Caco-2 (cell line): Measurements from ENCODE around the gene RECK. TPM values are rescaled to one million over a fixed set of nuclear protein-coding genes. Genes with fewer than 3 reads are reported as not detected.

Experiments used
- BruUV-seq: library from RNA; stranded (reverse); fragments of 400-500 nt; replicated peaks from 2 replicates; lab custom pipeline; 2021; lab: Mats Ljungman, UMichigan
- CTCF ChIA-PET: fragments of 300-600 bp; sonication (Branson Sonifier 250); formaldehyde crosslinking; loops from one replicate; lab custom pipeline; 2022; ENCODE audit warnings: antibody characterized with exemption; lab: Charles Lee
- POLR2A ChIA-PET: fragments of 300-600 bp; sonication (Branson Sonifier 250); formaldehyde crosslinking; loops from one replicate; lab custom pipeline; 2022; ENCODE audit warnings: antibody characterized with exemption; lab: Charles Lee
- DNase-seq, 2 experiments: peaks; one replicate each; pipeline versions ENCODE4 v3.0.0 to v3.0.0-alpha.2; 2020 to 2022
- H3K27me3 ChIP-seq: replicated peaks from 2 replicates; pipeline ENCODE4 v1.6.0; 2011; ENCODE audit warnings: low read length; ENCODE audit not compliant: control insufficient read depth, insufficient read depth
- H3K36me3 ChIP-seq: 2 replicates; pipeline ENCODE4 v1.5.1; 2011; ENCODE audit warnings: low read length; ENCODE audit not compliant: control insufficient read depth, insufficient read depth
- H3K4me1 ChIP-seq: fragments of 250-450 bp; sonication (Bioruptor Pico); 2 replicates; pipeline ENCODE4 v1.5.1; 2020; ENCODE audit warnings: mild to moderate bottlenecking
- H3K4me3 ChIP-seq: 2 replicates; pipeline ENCODE4 v1.5.1; 2011; ENCODE audit warnings: low read depth, mild to moderate bottlenecking, control low read depth, low read length
- H3K9me3 ChIP-seq: fragments of 250-450 bp; sonication (Bioruptor Pico); 2 replicates; pipeline ENCODE4 v1.5.1; 2020; ENCODE audit warnings: mild to moderate bottlenecking, moderate library complexity
- H3K27ac Mint-ChIP-seq: one replicate; pipeline ENCODE4 v1.8.0; 2022; ENCODE audit warnings: mixed read lengths; ENCODE audit not compliant: unreplicated experiment
- H3K27me3 Mint-ChIP-seq: one replicate; pipeline ENCODE4 v1.8.0; 2022; ENCODE audit warnings: mixed read lengths; ENCODE audit not compliant: insufficient read depth, unreplicated experiment
- H3K36me3 Mint-ChIP-seq: one replicate; pipeline ENCODE4 v1.8.0; 2022; ENCODE audit warnings: mild to moderate bottlenecking, mixed read lengths; ENCODE audit not compliant: insufficient read depth, unreplicated experiment
- H3K4me1 Mint-ChIP-seq: one replicate; pipeline ENCODE4 v1.8.0; 2022; ENCODE audit warnings: low read depth, mixed read lengths; ENCODE audit not compliant: unreplicated experiment
- H3K4me3 Mint-ChIP-seq: one replicate; pipeline ENCODE4 v1.8.0; 2022; ENCODE audit warnings: mild to moderate bottlenecking, moderate library complexity, mixed read lengths; ENCODE audit not compliant: unreplicated experiment
- H3K9me3 Mint-ChIP-seq: one replicate; pipeline ENCODE4 v1.8.0; 2022; ENCODE audit warnings: mixed read lengths; ENCODE audit not compliant: unreplicated experiment
- intact Hi-C: fragments of 100-400 bp; cut with micrococcal nuclease; formaldehyde crosslinking; loops from one replicate; pipeline ENCODE4 v1.10.0; 2022; ENCODE audit not compliant: unreplicated experiment
- total RNA-seq: library from RNA; stranded (reverse); gene quantifications from 2 replicates; pipeline ENCODE4 v1.2.3, GENCODE V29; 2022
- TF ChIP-seq, protein P1 (sequence below), 2 experiments: fragments of 200-600 bp in 1 of 2; IDR thresholded peaks; 1 replicate in 1 of 2; 2 replicates in 1 of 2; pipeline versions ENCODE4 v1.5.1 to v1.8.0; 2011 to 2022; ENCODE audit warnings: antibody characterized with exemption in 1 of 2, control low read depth in 1 of 2, inconsistent platforms in 1 of 2, low read depth in 1 of 2, low read length in 1 of 2, mild to moderate bottlenecking in 1 of 2, moderate library complexity in 1 of 2; ENCODE audit not compliant: insufficient read depth in 1 of 2, severe bottlenecking in 1 of 2, unreplicated experiment in 1 of 2

The RECK gene
- total RNA-seq, 1 experiment from 2014 or later: 1.8 TPM

DNA sequence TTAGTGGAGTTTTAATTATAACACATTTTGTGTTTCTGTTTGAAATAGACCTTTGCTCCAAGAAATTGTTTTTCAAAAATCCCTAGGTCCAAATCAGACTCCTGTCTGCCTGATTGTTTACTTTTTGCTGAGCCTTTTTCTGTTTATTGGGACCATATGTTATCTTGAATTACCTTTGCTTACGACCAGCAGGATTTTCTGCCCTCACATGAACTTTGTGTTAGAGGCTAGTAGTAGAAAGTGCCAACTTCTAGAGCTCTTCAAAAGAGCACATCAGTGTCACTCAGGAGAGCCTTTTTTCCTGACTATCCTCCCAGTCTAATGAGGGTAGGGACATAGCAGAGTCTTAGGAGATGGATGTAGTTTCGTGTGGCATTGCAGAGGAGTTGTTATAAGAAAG is 10.2 kb downstream of the RECK start:
- POLR2A ChIA-PET: interaction anchor here (0.5 kb wide), 1 partner anchor 1999 kb away, joined by 13 read pairs; the partner anchor contains the start of gene UBAP2
- no peak overlapping the region for H3K4me3 ChIP-seq
- no peak overlapping the region for H3K27ac Mint-ChIP-seq
- intact Hi-C loops: no loop called here
- no TSS peak for BruUV-seq
- TF ChIP-seq, protein P1, sequence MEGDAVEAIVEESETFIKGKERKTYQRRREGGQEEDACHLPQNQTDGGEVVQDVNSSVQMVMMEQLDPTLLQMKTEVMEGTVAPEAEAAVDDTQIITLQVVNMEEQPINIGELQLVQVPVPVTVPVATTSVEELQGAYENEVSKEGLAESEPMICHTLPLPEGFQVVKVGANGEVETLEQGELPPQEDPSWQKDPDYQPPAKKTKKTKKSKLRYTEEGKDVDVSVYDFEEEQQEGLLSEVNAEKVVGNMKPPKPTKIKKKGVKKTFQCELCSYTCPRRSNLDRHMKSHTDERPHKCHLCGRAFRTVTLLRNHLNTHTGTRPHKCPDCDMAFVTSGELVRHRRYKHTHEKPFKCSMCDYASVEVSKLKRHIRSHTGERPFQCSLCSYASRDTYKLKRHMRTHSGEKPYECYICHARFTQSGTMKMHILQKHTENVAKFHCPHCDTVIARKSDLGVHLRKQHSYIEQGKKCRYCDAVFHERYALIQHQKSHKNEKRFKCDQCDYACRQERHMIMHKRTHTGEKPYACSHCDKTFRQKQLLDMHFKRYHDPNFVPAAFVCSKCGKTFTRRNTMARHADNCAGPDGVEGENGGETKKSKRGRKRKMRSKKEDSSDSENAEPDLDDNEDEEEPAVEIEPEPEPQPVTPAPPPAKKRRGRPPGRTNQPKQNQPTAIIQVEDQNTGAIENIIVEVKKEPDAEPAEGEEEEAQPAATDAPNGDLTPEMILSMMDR (IDR thresholded peaks at IDR 0.05; ENCODE audit: insufficient read depth in 1 of 2, low read depth in 1 of 2, low read length in 1 of 2, severe bottlenecking in 1 of 2, unreplicated experiment in 1 of 2): no peak
- no peaks in the 10 kb centered on the region for H3K36me3 Mint-ChIP-seq
- H3K9me3 ChIP-seq: no peaks in the 10 kb centered on the region
- no peaks in the 10 kb centered on the region for H3K9me3 Mint-ChIP-seq
- no peak overlapping the region for H3K4me3 Mint-ChIP-seq
- H3K27me3 ChIP-seq: no peaks in the 10 kb centered on the region
- H3K36me3 ChIP-seq: no peaks in the 10 kb centered on the region
- CTCF ChIA-PET: no interaction called here
- H3K27me3 Mint-ChIP-seq: no peaks in the 10 kb centered on the region
- H3K4me1 ChIP-seq: no peaks in the 10 kb centered on the region
- DNase-seq: no peak
- no peaks in the 10 kb centered on the region for H3K4me1 Mint-ChIP-seq

DNA sequence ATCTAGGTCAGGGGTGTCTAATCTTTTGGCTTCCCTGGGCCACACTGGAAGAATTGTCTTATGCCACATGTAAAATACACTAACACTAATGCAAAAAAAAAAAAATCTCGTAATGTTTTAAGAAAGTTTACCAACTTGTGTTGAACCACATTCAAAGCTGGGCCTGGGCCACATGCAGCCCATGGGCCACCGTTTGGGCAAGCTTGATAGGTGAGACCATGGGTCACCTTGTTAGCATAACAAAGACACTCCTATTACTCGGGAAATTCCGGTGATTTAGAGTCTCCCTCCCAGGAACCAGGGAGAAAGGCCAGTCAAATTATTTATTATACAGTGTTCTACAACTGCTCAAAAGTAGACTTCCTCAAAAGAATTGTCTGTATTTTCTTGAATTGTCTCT is 12.7 kb downstream of the RECK start:
- ChIA-PET CTCF (no interaction called here), POLR2A (no interaction called here)
- no TSS peak for BruUV-seq
- intact Hi-C loops: no loop called here
- TF ChIP-seq, protein P1 (IDR thresholded peaks at IDR 0.05; ENCODE audit: insufficient read depth in 1 of 2, low read depth in 1 of 2, low read length in 1 of 2, severe bottlenecking in 1 of 2, unreplicated experiment in 1 of 2): no peak
- no peaks in the 10 kb centered on the region for H3K36me3 Mint-ChIP-seq
- Histone ChIP-seq H3K27me3 (no peaks in the 10 kb centered on the region), H3K9me3 (no peaks in the 10 kb centered on the region), H3K4me1 (no peaks in the 10 kb centered on the region), H3K4me3 (no peak overlapping the region), H3K36me3 (no peaks in the 10 kb centered on the region)
- peaks cover 7% of the 10 kb centered on the region for H3K4me1 Mint-ChIP-seq
- H3K4me3 Mint-ChIP-seq: no peak overlapping the region
- H3K27ac Mint-ChIP-seq: no peak overlapping the region
- DNase-seq: no peak
- H3K27me3 Mint-ChIP-seq: no peaks in the 10 kb centered on the region
- no peaks in the 10 kb centered on the region for H3K9me3 Mint-ChIP-seq

DNA sequence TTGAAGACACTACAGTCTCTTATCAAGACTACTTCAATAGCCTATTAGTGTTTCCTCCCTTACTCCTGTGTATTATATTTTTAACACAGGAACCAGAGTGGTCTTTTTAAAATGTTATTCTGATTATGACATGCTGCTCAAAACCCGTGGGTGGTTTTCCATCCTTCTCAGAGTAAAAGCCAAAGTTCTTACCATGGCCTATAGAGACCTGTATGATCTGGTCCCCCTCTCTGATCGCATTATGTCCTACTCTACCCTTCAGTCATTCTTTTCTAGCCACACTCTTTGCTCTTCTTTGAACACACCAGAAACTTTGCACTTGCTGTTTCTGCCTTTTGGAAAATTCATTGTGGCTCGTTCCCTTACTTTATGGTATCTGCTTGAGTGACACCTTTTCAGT is 13.8 kb downstream of the RECK start:
- CTCF ChIA-PET: no interaction called here
- Histone ChIP-seq H3K4me1 (no peaks in the 10 kb centered on the region), H3K36me3 (no peaks in the 10 kb centered on the region), H3K4me3 (no peak overlapping the region), H3K9me3 (no peaks in the 10 kb centered on the region), H3K27me3 (no peaks in the 10 kb centered on the region)
- no peak for DNase-seq
- Mint-ChIP-seq H3K27ac (no peak overlapping the region), H3K4me3 (no peak overlapping the region), H3K27me3 (no peaks in the 10 kb centered on the region), H3K4me1 (peaks cover 7% of the 10 kb centered on the region), H3K36me3 (no peaks in the 10 kb centered on the region), H3K9me3 (no peaks in the 10 kb centered on the region)
- intact Hi-C loops: no loop called here
- POLR2A ChIA-PET: no interaction called here
- TF ChIP-seq, protein P1 (IDR thresholded peaks at IDR 0.05; ENCODE audit: insufficient read depth in 1 of 2, low read depth in 1 of 2, low read length in 1 of 2, severe bottlenecking in 1 of 2, unreplicated experiment in 1 of 2): no peak
- BruUV-seq: no TSS peak
